Measurements from ENCODE around the gene SNRPD3.
A peak's percentile ranks its signal among the peaks of the same experiment; 100 is the strongest.

SNRPD3 gene

DNA sequence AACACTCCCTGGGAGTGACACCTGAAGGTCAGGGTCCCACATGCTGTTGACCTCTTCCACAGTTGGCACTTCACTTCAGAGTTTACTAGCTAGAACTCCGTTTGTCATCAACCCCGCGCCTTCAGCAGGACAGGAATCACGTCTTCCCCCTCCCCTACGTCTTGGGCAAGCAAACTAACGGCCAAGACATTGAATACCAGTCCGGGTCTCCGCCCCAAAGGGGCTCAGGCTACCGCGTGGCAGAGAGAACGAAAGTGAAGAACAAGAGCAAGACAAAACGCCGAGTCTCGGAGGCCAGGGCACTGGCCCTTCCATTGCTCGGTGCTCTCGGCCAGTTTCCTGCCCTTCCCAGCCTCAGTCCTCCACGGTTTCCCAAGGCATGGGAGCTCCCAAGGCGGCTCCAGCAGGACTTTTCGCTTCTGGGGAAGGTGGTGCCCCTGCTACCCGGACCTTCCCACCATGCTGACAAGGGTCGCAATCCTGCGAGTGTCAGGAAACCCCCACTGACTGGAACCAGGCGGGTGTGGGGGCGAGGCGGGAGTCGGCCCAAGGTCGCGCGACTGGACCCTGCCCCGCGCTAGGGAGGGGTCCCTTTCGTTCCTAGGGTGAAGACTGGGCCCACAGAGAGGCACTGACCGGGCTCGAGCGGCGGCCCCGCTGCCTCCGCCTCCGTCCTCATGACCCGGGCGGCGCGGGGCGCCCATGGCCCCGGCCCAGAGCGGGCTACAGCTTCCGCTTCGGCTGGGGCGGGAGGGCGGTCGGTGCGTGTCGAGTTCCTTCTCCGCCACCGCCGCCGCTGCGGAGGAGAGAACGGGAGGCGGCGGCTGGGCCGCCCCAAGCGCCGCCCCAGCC is 1.3 kb upstream of the SNRPD3 start, which contains the start of gene GUCD1:
TSS of gene GUCD1 (minus strand) at position 826 of the 852 bp plus-strand sequence. CDS start at position 679, 147 bp downstream.
- DNase-seq: peak in 14 of 42 donors; percentile 5 to 46 (median 17)
- intact Hi-C loops (cut with DNase I): loop anchor here (10.0 kb wide), 2 partner anchors 200 to 280 kb away; partner anchors contain the start of gene SPECC1L

DNA sequence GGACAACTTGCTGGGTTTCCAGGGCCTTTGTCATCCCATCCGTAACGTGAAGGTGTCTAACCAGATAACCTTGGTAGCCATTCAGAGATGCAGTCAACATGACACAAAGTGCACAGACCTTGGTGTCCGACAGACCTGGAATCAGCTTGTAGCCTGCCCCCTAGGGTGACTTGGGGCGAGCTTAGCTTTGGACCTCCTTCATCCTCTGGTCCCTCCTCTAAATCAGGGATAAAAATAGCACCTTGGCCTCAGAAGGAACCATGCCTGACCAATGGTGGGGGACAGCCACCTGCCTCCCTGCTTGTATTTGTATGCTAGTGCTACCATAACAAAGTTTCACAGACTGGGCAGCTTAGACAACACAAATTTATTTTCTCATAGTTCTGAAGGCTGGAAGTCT is 3.7 kb downstream of the SNRPD3 start:
- no peak for DNase-seq
- intact Hi-C loops (cut with DNase I): loop anchor here (10.0 kb wide), 2 partner anchors 195 to 285 kb away; partner anchors contain the start of gene SPECC1L

DNA sequence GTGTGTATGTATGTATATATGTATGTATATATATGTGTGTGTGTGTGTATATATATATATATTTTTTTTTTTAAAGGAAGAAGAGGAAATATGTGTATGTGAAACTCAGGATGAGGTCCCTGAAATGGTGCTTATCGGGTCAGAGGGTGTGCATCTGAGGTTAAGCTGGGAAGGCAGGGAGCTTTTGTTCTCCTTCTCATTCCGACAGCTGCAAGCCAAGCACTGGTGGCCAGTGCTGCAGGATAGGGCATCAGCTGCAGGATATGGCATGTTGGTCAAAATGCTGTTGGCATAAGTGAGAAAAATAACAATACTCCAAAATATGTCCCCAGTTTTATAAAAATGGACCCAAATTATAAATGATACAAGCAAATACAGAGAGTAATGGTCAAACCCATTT is 7.4 kb downstream of the SNRPD3 start:
- DNase-seq: no peak
- intact Hi-C loops (cut with DNase I): no loop called here

DNA sequence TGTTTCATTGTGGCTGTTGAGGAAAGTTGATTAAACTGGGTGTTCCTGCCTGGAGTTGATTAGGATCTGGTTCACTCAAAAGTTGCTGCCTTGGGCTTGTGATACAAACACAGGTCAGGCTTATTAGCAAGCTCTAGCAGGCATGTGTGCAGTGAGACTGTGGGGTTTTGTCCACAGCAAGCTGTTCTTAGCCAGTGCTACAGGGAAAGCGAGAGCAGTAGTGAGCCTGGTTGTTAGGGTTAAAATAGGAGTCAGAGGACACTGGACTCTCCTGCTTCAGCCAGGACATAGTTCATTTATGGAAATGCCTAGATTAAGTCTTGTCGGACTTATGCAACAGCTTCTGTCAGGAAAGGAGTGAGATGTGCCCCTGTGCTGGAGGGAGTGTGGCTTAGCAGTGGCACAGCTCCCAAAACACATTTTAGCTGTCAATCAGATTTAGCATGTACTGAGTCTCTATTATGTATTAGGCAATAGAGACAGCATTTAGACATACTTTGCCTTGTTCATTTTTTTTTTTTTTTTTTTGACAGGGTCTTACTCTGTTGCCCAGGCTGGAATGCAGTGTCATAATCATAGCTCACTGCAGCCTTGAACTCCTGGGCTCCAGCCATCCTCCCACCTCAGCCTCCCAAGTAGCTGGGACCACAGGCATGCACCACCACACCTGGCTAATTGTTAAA is 8.7 kb downstream of the SNRPD3 start:
- intact Hi-C loops (cut with DNase I): no loop called here
- DNase-seq: peak in 1 of 42 donors; percentile 21

DNA sequence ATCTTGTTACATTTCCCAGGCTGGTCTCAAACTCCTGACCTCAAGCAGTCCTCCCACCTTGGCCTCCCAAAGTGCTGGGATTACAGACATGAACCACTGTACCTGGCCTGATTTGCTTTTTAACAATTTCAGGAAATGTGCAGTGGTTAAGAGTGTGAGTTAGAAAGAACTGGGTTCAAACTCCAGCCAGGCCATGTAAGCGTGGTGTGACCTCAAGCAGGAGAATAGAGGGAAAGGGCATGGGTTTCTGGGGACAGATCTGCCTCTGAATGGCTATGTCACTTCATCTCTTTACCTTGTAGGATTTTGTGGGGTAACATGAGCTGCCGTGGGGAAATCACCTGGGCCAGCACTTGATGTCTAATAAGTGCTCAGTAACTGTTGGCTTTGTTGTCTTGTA is 9.3 kb downstream of the SNRPD3 start:
- intact Hi-C loops (cut with DNase I): no loop called here

DNA sequence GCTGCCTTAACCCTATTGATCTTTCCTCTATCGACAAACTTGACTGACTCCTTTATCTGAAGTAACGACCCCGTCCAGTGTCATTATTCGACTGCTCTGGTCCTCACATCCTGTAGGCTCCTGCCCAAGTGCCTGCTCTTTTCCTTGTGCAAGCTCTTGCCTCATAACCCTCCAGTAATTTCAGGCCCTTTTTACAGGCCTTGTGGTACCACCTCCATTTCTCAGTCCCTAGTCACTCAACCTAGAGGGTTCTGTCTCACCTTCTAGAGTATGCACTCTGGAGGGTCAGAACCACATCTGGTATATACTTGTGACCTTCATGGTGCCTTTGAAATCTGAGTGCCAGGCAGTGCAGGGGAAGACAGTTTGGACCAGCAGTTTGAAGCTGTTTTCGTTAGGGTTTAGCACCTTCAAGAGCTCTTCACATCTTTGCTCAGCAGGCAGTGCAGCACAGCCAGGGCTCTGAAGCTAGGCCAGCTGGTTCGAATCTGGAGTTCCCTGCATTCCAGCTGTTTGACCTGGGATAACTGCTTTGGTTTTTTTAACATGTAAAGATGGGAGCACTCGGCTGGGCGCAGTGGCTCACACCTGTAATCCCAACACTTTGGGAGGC is 11.2 kb downstream of the SNRPD3 start:
- peak in 1 of 42 donors; percentile 3 for DNase-seq
- intact Hi-C loops (cut with DNase I): no loop called here

More for the DNA sequence above, 9.3 kb downstream of the SNRPD3 start:
- peak in 1 of 42 donors; percentile 1 for DNase-seq

DNA sequence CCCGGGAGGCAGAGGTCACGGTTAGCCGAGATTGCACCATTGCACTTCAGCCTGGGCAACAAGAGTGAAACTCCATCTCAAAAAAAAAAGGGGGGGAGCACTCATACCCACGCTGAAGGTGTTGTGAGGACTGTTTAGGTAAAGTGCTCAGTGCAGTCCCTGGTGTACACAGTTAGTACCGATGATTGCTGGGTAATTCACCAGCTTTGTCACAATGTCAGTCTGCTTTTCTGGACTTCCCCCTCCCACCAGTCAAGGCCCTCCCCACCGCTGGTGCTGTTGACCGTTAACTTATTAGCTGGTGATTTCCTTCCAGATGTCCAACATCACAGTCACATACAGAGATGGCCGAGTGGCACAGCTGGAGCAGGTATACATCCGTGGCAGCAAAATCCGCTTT is 11.9 kb downstream of the SNRPD3 start:
- intact Hi-C loops (cut with DNase I): no loop called here
- DNase-seq: peak in 1 of 42 donors; percentile 3

DNA sequence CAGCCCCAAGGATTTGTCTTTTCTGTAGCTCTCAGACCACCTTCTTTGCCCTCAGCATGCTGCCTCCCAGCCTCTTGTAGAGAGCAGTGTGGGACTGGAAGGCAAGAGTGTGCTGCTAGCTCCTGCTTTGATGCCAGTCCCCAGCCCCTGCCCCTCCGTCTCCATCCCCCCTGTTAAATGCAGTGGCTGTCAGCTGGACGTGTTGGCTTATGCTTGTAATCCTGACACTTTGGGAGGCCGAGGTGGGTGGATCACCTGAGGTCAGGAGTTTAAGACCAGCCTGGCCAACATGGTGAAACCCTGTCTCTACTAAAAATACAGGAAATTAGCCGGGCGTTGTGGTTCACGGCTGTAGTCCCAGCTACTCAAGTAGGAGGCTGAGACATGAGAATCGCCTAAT is 15.5 kb downstream of the SNRPD3 start:
- intact Hi-C loops (cut with DNase I): no loop called here
- DNase-seq: peak in 1 of 42 donors; percentile 9

DNA sequence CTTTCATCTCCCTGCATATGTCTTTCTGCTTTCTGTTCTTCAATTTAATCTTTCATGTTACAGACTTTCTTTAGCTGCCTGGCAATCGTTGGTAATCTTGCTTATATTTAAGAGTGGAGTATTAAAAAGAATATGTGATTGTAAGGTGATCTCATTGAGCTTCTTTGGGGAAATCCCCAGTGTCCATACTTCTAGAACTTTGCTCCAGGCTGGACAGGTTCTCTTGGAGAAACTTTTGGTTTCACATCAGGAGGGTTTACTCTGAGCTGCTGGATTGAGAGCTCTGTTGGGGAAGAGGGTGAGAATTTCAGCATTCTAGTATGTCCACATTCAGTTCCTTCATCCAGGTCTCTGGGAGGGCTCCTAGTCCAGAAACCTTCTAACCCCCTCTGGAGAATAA is 21.0 kb downstream of the SNRPD3 start:
- intact Hi-C loops (cut with DNase I): no loop called here
- DNase-seq: no peak

DNA sequence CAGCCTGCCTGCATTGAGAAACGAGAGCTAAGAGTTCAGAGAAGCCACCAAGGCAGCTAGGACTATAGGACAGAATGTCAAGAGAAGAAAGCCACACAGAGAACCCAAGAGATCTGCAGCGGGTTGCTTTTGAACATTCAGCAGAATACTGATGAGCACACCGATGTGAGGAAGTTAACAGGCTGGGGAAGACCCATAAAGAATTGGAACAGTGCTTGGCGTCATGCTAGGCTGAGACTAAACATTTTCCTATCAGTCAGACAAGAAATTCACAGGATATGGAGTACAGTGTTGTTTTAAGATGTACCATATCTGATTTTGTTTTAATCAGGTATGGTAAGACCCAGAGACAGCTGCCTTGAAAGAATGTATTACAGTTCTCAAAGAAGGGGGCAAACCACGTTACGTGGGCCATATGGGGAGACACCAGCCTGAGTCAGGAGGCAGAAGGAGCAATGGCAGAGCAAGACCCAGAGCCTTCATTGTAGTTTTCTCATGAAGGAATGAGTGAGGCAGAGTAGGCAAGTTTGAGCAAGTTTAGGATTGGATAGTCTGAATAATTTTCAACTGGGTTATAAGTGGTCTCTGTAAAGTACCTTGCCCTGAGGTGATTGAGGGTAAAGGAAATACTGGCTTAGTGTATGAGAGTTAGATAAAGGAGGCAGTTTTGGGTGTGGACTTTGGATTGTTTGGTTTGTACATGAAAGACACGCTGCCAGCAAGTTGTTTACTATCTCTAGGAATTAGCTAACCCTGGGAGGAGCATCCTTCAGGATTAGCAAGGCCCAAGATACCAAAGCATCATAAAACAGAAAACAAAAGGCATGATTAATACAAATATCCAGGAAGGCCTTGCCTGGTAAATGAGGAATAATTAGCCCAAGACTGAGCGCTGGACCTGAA is 22.8 kb downstream of the SNRPD3 start:
- intact Hi-C loops (cut with DNase I): no loop called here
- no peak for DNase-seq

DNA sequence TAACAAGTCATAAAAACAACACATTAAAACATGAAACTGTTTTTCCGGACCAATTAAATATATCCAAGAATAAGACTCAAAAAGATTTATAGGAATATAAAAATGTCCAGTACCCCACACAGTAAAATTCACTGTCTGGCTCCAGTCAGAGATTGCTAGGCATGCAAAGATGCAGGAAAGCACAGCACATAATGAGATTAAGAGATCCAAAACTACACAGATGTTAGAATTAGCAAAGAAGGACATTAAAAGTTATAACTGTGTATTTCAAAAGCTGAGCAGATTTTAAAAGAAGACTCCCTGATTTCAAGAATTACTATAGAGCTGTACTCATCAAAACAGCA is 23.4 kb downstream of the SNRPD3 start:
- intact Hi-C loops (cut with DNase I): no loop called here
- DNase-seq: no peak

DNA sequence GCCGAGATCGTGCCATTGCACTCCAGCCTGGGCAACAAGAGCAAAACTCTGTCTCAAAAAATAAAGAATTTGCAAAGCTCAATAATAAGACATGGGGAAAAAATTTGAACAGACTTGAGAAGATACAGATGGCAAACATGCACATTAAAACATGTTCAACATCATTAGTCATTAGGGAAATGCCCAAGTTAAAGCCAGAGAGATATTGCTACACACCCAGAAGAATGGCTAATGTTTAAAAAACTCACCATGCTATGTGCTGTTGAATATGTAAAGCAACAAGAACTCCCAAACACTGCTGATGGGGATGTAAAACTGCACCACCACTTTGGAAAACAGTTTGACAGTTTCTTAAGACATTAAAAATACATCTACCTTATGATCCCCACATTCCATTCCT is 24.5 kb downstream of the SNRPD3 start:
- intact Hi-C loops (cut with DNase I): no loop called here
- no peak for DNase-seq

DNA sequence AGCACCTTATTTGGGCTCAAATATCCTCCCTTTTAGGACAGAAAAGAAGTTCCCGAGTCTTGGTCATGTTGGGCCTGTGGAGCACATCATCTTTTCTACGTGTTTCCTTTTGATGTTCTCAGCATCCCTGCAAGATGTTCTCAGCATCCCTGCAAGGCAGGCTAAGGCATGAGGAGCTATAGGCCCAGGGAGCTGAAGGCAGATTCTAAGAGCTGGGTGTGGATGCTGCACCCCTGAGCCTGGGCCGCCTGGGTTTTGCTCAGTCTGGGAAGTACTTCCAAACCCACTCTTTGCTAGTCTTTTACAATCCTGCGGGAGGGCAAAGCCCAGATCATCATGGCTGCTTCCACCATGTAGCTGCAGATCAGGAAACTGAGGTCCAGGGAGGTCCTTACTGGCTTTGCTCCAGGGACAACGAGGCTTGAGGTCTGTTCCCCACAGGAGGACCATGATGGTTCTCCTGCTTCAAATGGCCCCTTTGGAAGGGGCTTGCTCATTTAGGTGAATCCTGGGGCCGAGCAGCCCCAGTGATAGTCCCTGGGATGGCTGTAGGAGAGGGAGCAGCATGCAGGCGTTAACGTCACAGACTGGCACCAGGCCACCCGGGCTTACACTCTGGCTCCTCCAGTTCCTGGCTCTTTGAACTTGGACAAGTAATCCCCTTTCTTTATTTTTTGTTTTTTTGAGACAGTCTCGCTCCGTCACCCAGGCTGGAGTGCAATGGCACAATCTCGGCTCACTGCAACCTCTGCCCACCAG is 26.4 kb downstream of the SNRPD3 start:
- intact Hi-C loops (cut with DNase I): no loop called here
- peak in 1 of 42 donors; percentile 30 for DNase-seq

DNA sequence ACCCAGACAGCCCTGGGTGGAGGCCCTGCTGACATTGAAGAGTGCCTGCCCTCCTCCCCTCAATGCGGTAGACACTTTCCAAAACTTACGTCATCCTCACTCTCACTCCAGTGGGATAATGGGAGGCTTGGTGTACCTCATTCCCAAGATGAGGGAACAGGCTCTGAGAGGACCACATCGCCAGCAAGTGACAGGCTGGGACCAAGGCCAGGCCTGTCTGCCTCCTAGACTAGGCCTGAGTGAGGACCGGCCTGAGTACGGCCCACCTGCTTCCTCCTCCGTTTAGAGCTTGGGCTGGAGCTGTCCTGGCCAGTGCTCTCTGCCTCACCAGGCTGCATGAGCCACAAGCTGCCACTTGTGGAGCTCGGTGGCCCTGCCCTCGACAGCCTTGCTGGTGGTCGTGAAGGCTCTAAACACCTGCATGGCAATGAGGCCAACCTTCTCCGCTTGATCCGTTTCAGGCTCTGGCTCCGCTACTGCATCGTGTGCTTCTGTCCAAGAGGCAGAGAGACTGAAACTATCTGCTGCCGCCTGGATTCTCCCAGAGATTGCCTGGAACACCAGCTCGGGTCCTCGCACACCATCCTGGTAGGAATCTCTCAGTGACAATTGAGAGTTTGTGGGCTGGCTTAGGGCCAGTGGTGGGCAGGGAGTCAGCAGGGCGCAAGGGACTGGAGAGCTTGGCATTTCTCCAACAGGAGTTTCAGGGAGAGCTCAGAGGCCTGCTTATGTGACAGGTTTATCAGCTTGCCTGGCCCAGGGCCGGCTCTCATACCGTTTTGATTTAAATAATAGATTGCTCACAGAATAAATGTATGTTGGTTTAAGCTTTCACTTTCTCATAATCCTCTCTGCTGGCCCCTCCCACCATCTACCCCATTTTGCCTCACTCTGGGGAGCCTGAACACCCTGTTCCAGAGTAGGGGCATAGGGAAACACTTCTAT is 27.7 kb downstream of the SNRPD3 start:
- intact Hi-C loops (cut with DNase I): no loop called here
- DNase-seq: no peak

DNA sequence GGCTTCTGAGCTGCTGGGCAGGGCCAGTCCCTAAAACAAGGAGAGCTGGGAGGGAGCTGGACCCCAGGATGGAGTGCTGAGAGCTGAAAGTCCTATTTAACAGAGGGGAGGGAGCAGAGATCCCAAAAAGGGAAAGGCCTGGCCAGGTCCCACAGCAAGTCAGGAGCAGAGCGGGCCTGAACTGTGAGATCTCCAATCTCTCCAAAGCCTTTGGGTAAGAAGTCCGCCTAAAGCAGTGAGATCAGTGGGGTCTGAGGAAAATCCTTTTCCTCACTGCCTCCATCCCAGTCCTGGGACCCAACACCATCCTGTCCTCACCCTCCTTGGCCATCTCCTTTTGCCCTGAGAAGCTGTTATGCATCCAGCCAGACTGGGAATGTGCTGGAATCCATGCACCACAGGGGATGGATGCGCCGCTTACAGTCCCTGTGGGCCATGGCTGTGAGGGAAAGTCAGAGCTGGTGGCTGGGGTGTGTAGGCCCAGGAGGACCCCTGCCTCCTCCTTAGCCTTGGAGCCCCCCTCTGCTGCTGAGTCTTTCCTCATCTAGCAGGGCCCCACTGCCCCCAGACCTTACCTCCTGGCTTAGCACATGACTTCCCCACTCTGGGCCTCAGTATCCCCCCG is 28.5 kb downstream of the SNRPD3 start:
- no peak for DNase-seq
- intact Hi-C loops (cut with DNase I): no loop called here

DNA sequence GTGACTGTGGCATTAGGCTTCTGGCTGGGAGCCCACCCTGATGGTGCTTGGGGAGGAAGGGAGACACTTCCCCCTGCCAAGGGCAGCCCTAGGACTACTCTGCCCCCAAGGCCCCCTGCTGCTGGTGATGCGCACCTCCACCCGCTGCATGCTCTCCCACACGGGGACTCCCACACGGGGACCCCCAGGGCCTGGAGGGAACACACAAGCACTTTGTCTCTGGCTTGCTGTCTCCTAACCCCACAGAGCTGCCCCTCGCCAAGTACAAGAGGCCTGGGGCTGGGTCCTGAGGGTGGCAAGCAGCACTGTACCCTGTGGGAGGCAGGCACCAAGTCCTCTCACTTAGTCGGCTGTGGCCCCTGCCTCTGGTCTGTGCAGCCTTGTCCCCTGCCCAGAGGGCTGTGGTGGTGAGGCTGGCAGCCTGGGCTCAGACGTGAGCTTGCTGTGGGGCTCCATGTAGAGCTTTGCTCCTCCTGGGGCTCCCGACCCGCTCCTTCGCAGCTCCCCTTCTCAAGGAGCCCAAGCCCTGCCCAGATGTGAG is 29.1 kb downstream of the SNRPD3 start:
- DNase-seq: no peak
- intact Hi-C loops (cut with DNase I): no loop called here
